Measurements from ENCODE around the gene TBC1D21.

TBC1D21 gene

GRCh38 chr15:73908822-73909122 lies 35.4 kb downstream of the TBC1D21 start:
- Histone ChIP-seq H3K4me3 (no peak overlapping the region), H3K36me3 (peaks cover 0 to 10% (median 7%) of the 10 kb centered on the region in 3 donors), H3K9me3 (no peaks in the 10 kb centered on the region), H3K27me3 (no peaks in the 10 kb centered on the region), H3K27ac (no peak overlapping the region), H3K4me1 (peaks cover 0 to 2% (median 0%) of the 10 kb centered on the region in 4 donors)
- DNase-seq, result no peak
- TF ChIP-seq, protein P1, sequence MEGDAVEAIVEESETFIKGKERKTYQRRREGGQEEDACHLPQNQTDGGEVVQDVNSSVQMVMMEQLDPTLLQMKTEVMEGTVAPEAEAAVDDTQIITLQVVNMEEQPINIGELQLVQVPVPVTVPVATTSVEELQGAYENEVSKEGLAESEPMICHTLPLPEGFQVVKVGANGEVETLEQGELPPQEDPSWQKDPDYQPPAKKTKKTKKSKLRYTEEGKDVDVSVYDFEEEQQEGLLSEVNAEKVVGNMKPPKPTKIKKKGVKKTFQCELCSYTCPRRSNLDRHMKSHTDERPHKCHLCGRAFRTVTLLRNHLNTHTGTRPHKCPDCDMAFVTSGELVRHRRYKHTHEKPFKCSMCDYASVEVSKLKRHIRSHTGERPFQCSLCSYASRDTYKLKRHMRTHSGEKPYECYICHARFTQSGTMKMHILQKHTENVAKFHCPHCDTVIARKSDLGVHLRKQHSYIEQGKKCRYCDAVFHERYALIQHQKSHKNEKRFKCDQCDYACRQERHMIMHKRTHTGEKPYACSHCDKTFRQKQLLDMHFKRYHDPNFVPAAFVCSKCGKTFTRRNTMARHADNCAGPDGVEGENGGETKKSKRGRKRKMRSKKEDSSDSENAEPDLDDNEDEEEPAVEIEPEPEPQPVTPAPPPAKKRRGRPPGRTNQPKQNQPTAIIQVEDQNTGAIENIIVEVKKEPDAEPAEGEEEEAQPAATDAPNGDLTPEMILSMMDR (IDR thresholded peaks at IDR 0.05), result no peak
- intact Hi-C loops (cut with DNase I; ENCODE audit: low total_unique reads), result loop anchor here (5.0 to 10.0 kb wide), 2 partner anchors 36 to 214 kb away; partner anchors contain the start of gene TBC1D21

DNA sequence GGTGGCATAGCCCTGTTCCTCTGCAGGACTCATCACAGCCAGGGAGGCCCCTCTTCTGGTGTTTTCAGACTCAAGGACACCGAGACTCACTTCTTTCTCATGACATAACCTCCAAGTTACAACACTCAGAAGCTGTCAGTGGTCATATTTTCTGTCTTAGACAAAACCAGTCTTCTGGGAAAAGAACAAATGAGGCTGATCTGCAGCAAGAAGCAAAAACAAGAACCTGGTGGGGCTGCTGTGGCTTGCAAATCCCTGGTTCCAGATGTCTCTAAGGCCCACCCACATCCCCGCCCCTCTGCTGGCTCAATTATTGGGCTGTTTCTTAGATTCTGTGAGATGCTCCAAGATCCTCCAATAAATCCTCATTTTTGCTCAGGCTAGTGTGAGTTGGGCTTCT lies 36.3 kb downstream of the TBC1D21 start:
- Histone ChIP-seq H3K4me3 (no peak overlapping the region), H3K4me1 (peaks cover 0 to 2% (median 0%) of the 10 kb centered on the region in 4 donors)
- intact Hi-C loops (cut with DNase I; ENCODE audit: low total_unique reads), result loop anchor here (5.0 to 10.0 kb wide), 2 partner anchors 37 to 215 kb away; partner anchors contain the start of gene TBC1D21

GRCh38 chr15:73910522-73911303 lies 37.3 kb downstream of the TBC1D21 start:
- Histone ChIP-seq H3K4me3 (no peak overlapping the region), H3K27ac (no peak overlapping the region), H3K36me3 (peaks cover 0 to 10% (median 8%) of the 10 kb centered on the region in 3 donors), H3K4me1 (peaks cover 0 to 2% (median 0%) of the 10 kb centered on the region in 4 donors), H3K9me3 (no peaks in the 10 kb centered on the region), H3K27me3 (no peaks in the 10 kb centered on the region)
- intact Hi-C loops (cut with DNase I; ENCODE audit: low total_unique reads), result no loop called here
- TF ChIP-seq, protein P1 (IDR thresholded peaks at IDR 0.05), result no peak
- no peak for DNase-seq

More for the DNA sequence above, 36.3 kb downstream of the TBC1D21 start:
- DNase-seq, result no peak
- Histone ChIP-seq H3K27me3 (no peaks in the 10 kb centered on the region), H3K27ac (no peak overlapping the region), H3K9me3 (no peaks in the 10 kb centered on the region), H3K36me3 (peaks cover 0 to 10% (median 7%) of the 10 kb centered on the region in 3 donors)
- TF ChIP-seq, protein P1 (IDR thresholded peaks at IDR 0.05), result no peak

DNA sequence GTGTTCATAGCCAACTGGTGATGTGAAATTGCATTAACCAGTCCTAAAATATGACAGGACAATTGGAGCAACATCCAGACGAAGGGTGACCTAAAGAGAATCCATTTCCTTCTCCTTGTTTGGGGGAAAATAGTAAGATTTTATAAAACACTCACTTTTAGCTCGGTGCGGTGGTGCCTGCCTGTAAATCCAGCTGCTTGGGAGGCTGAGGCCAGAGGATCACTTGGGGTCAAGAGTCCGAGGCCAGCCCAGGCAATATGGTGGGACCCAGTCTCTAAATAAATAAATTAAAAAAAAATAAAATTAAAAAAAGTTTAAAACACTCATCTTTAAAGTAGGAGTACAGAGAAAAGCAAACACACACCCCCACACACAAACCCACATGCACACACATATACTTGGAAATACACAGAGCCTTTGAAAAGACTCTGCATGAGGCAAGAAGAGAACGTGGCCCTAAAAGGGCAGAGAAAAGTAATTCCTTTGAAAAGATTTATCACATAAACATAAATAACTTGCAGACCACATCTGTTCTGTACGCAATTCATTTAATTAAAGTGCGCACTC lies 38.7 kb downstream of the TBC1D21 start:
- DNase-seq, result no peak
- Histone ChIP-seq H3K36me3 (peaks cover 0 to 13% (median 10%) of the 10 kb centered on the region in 3 donors), H3K4me1 (peaks cover 0 to 2% (median 0%) of the 10 kb centered on the region in 4 donors), H3K27ac (no peak overlapping the region), H3K9me3 (no peaks in the 10 kb centered on the region), H3K27me3 (no peaks in the 10 kb centered on the region), H3K4me3 (no peak overlapping the region)
- TF ChIP-seq, protein P1 (IDR thresholded peaks at IDR 0.05), result no peak
- intact Hi-C loops (cut with DNase I; ENCODE audit: low total_unique reads), result no loop called here

GRCh38 chr15:73914145-73914544 lies 40.8 kb downstream of the TBC1D21 start:
- intact Hi-C loops (cut with DNase I; ENCODE audit: low total_unique reads), result no loop called here
- no peaks in the 10 kb centered on the region for H3K9me3 ChIP-seq
- DNase-seq, result no peak

More at GRCh38 chr15:73914145-73914544, 40.8 kb downstream of the TBC1D21 start:
- Histone ChIP-seq H3K27me3 (no peaks in the 10 kb centered on the region), H3K4me3 (no peak overlapping the region), H3K4me1 (no peaks in the 10 kb centered on the region), H3K27ac (no peak overlapping the region), H3K36me3 (peaks cover 0 to 20% (median 12%) of the 10 kb centered on the region in 3 donors)
- TF ChIP-seq, protein P1 (IDR thresholded peaks at IDR 0.05), result no peak
